Epithelial cell of esophagus (primary cell): ENCODE data around the gene FDX1.
"Not testable (repeated sequence)": the region's sequence is repeated elsewhere in the genome, so short reads cannot be mapped to it uniquely, and the experiment has no call there.

ENCODE experiments used
- DNase-seq: peaks from one replicate; pipeline ENCODE4 v3.0.0; 2010; ENCODE audit warnings: low read depth
- H3K4me3 ChIP-seq: 2 replicates; pipeline ENCODE4 v1.5.1; 2011; ENCODE audit warnings: mild to moderate bottlenecking, low read length, control low read depth
- TF ChIP-seq, protein P1 (sequence below): IDR thresholded peaks from 2 replicates; pipeline ENCODE4 v1.5.1; 2011; ENCODE audit warnings: low read depth, mild to moderate bottlenecking, low read length, control low read depth, inconsistent platforms; ENCODE audit not compliant: insufficient read depth; ENCODE audit errors: missing control alignments

Gene FDX1

DNA sequence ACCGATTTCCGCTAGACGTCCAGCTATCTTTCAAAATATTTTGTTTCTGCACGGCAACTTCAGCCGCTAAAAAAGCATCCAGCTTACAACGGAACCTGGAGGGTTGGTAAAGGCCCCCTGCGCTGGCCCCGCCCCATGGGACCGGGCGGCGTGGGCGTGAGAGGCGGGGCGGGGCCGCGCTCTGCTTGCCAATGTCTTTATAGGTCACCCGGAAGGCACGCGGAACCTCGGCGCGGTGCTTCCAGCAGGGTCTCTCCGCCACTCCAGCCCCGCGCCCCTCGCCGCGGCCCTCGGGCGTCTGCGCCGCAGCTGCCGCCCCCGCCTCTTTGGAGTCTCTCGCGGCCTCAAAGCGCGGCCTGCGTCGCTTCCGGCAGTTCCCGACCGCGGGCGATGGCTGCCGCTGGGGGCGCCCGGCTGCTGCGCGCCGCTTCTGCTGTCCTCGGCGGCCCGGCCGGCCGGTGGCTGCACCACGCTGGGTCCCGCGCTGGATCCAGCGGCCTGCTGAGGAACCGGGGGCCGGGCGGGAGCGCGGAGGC, at the start of gene FDX1:
Gene FDX1, plus strand, starts transcription at position 218 of the 536 bp plus-strand sequence. Its CDS starts 173 bp downstream, at position 391.
- DNase-seq, result peak; percentile 73
- TF ChIP-seq, protein P1, sequence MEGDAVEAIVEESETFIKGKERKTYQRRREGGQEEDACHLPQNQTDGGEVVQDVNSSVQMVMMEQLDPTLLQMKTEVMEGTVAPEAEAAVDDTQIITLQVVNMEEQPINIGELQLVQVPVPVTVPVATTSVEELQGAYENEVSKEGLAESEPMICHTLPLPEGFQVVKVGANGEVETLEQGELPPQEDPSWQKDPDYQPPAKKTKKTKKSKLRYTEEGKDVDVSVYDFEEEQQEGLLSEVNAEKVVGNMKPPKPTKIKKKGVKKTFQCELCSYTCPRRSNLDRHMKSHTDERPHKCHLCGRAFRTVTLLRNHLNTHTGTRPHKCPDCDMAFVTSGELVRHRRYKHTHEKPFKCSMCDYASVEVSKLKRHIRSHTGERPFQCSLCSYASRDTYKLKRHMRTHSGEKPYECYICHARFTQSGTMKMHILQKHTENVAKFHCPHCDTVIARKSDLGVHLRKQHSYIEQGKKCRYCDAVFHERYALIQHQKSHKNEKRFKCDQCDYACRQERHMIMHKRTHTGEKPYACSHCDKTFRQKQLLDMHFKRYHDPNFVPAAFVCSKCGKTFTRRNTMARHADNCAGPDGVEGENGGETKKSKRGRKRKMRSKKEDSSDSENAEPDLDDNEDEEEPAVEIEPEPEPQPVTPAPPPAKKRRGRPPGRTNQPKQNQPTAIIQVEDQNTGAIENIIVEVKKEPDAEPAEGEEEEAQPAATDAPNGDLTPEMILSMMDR, result peak; percentile 9
- peak within 1 kb of the TSS; percentile 94 for H3K4me3 ChIP-seq

- H3K4me3 ChIP-seq, result no peak overlapping the region
- no peak for DNase-seq
- TF ChIP-seq, protein P1, result no peak
These were observed 48.7 kb upstream of the FDX1 start for GRCh38 chr11:110380836-110381622.

DNA sequence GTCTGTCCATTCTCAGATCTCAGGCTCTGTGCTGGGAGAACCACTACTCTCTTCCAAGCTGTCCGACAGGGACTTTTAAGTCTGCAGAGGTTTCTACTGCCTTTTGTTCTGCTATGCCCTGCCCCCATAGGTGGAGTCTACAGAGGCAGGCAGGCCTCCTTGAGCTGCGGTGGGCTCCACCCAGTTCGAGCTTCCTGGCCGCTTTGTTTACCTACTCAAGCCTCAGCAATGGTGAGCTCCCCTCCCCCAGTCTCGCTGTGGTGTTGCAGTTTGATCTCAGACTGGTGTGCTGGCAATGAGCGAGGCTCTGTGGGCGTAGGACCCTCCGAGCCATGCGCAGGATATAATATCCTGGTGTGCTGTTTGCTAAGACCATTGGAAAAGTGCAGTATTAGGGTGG, 41.5 kb upstream of the FDX1 start:
- not testable (repeated sequence) for DNase-seq

GRCh38 chr11:110389965-110390364, 39.8 kb upstream of the FDX1 start:
- TF ChIP-seq, protein P1, result no peak
- DNase-seq, result no peak
- no peak overlapping the region for H3K4me3 ChIP-seq

More for the DNA sequence above, 41.5 kb upstream of the FDX1 start:
- H3K4me3 ChIP-seq, result not testable (repeated sequence)

DNA sequence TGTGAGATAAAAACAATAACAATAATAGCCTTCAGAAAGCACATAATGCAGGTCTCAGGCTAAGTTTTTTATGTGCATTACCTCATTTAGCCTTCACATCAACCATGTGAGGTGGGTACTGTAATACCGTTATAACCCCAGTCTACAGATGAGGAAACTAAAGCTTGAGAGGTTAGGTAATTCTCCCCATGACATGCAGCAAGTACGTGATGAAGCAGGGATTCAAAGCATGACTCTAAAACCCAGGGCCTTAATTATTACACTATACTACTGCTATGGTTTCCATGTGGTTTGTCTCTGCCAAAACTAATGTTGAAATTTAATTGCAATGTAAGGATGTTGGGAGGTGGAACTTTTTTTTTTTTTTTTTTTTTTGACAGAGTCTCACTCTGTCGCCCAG, 37.7 kb upstream of the FDX1 start:
- DNase-seq, result no peak
- TF ChIP-seq, protein P1, result no peak
- no peak overlapping the region for H3K4me3 ChIP-seq

DNA sequence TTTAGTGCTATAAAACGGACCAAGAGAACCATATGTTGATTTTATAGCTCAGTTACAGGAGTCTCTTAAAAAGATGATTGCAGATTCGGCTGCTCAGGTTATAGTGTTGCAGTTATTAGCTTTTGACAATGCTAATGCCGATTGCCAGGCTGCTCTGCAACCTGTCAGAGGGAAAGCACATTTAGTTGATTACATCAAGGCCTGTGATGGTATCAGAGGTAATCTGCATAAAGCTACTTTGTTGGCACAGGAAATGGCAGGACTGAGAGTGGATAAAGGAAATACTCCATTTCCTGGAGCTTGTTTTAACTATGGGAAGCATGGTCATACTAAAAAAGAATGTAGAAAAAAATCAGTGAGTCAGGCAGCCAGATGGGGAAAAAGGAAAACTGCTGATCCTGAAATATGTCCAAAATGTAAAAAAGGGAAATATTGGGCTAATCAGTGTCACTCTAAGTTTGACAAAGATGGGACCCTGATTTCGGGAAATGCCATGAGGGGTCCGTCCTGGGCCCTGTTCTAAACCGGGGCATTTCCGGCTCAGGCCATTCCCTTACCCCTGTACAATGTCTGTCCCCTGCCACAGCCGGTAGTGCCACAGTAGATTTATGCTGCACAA, 32.0 kb upstream of the FDX1 start:
- H3K4me3 ChIP-seq, DNase-seq: not testable (repeated sequence)

DNA sequence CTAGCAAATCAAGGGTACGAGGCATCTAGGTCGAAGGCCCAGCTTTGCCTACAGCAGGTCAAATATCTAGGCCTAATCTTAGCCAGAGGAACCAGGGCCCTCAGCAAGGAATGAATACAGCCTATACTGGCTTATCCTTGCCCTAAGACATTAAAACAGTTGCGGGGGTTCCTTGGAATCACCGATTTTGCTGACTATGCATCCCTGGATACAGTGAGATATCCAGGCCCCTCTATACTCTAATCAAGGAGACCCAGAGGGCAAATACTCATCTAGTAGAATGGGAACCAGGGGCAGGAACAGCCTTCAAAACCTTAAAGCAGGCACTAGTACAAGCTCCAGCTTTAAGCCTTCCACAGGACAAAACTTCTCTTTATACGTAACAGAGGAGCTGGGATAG, 26.2 kb upstream of the FDX1 start:
- DNase-seq, H3K4me3 ChIP-seq: not testable (repeated sequence)

DNA sequence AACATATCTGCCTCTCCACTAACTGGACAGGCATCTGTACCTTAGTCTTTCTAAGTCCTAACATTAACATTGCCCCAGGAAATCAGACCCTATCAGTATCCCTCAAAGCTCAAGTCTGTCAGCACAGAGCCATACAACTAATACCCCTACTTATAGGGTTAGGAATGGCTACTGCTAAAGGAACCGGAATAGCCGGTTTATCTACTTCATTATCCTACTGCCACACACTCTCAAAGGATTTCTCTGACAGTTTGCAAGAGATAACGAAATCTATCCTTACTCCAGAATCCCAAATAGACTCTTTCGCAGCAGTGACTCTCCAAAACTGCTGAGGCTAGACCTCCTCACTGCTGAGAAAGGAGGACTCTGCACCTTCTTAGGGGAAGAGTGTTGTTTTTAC, 24.1 kb upstream of the FDX1 start:
- not testable (repeated sequence) for H3K4me3 ChIP-seq
- DNase-seq, result peak; percentile 68

GRCh38 chr11:110407315-110407714, 22.4 kb upstream of the FDX1 start:
- H3K4me3 ChIP-seq, result no peak overlapping the region
- TF ChIP-seq, protein P1, result no peak
- no peak for DNase-seq
